ENCODE results near the gene DHX16.

Gene DHX16

DNA sequence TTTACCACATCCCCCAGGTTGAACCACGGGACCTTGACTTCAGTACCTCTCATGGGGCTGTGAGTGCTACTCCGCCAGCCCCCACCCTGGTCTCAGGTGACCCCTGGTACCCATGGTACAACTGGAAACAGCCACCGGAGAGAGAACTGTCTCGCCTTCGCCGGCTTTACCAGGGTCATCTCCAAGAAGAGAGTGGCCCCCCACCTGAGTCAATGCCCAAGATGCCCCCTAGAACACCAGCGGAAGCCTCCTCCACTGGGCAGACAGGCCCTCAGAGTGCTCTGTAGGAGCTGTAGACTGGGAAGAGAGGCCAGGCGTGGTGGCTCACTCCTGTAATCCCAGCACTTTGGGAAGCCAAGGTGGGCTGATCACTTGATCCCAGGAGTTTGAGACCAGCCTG lies 47.3 kb downstream of the DHX16 start:
- Histone ChIP-seq H3K27me3 (ENCODE audit: insufficient read depth, low read length) (no peaks in the 10 kb centered on the region), H3K4me3 (ENCODE audit: low read depth, low read length, poor library complexity, severe bottlenecking) (no peak overlapping the region), H3K9ac (ENCODE audit: low read length) (no peak overlapping the region), H3K4me1 (ENCODE audit: insufficient read depth, low read length, severe bottlenecking) (peaks cover 13% of the 10 kb centered on the region), H2AFZ (ENCODE audit: low read length) (no peak overlapping the region), H3K4me2 (ENCODE audit: low read length) (no peak overlapping the region), H3K79me2 (ENCODE audit: insufficient read depth, low read length) (no peaks in the 10 kb centered on the region), H3F3A (ENCODE audit: insufficient read depth, low read length) (peaks cover 4% of the 10 kb centered on the region; the same call in 1 of the 2 replicates), H3K9me2 (ENCODE audit: low read depth, low read length) (no peaks in the 10 kb centered on the region), H4K20me1 (ENCODE audit: insufficient read depth, low read length) (no peaks in the 10 kb centered on the region), H3K36me3 (ENCODE audit: insufficient read depth, low read length) (peaks cover 77% of the 10 kb centered on the region), H3K9me3 (ENCODE audit: low read length) (no peaks in the 10 kb centered on the region), H3K27ac (ENCODE audit: low read depth, low read length, poor library complexity, severe bottlenecking) (no peak overlapping the region)
- TF ChIP-seq, protein P1, sequence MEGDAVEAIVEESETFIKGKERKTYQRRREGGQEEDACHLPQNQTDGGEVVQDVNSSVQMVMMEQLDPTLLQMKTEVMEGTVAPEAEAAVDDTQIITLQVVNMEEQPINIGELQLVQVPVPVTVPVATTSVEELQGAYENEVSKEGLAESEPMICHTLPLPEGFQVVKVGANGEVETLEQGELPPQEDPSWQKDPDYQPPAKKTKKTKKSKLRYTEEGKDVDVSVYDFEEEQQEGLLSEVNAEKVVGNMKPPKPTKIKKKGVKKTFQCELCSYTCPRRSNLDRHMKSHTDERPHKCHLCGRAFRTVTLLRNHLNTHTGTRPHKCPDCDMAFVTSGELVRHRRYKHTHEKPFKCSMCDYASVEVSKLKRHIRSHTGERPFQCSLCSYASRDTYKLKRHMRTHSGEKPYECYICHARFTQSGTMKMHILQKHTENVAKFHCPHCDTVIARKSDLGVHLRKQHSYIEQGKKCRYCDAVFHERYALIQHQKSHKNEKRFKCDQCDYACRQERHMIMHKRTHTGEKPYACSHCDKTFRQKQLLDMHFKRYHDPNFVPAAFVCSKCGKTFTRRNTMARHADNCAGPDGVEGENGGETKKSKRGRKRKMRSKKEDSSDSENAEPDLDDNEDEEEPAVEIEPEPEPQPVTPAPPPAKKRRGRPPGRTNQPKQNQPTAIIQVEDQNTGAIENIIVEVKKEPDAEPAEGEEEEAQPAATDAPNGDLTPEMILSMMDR (IDR thresholded peaks at IDR 0.05; ENCODE audit: low read length), result no peak
- no peak for TF ChIP-seq EZH2 (IDR thresholded peaks at IDR 0.05; ENCODE audit: borderline replicate concordance, low read length)

DNA sequence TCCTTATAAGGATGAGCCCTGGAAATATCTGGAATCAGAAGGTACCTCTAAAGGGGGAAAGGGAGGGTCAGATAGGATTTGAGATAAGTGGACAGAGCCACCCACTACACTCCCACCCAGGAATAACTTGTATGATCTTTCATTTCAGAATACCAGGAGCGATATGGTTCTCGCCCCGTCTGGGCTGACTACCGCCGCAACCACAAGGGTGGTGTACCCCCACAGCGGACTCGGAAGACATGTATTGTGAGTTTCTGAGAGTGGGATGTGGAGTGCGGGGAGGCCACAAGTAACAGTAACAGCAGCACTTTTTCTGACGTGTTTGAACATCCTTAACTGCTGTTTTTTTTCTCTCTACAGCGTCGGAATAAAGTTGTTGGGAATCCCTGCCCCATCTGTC lies 53.2 kb downstream of the DHX16 start:
- Histone ChIP-seq H3K4me2 (ENCODE audit: low read length) (no peak overlapping the region), H3K9me3 (ENCODE audit: low read length) (no peaks in the 10 kb centered on the region), H3K27me3 (ENCODE audit: insufficient read depth, low read length) (no peaks in the 10 kb centered on the region), H2AFZ (ENCODE audit: low read length) (no peak overlapping the region), H3K79me2 (ENCODE audit: insufficient read depth, low read length) (peaks cover 30% of the 10 kb centered on the region), H3K9me2 (ENCODE audit: low read depth, low read length) (no peaks in the 10 kb centered on the region), H3K9ac (ENCODE audit: low read length) (no peak overlapping the region; the same call in 1 of the 2 replicates), H3K36me3 (ENCODE audit: insufficient read depth, low read length) (peaks cover 73% of the 10 kb centered on the region), H4K20me1 (ENCODE audit: insufficient read depth, low read length) (no peaks in the 10 kb centered on the region), H3K27ac (ENCODE audit: low read depth, low read length, poor library complexity, severe bottlenecking) (no peak overlapping the region), H3F3A (ENCODE audit: insufficient read depth, low read length) (0 out of 2 replicates have a peak, but pooled peaks cover 2% of the 10 kb centered on the region), H3K4me1 (ENCODE audit: insufficient read depth, low read length, severe bottlenecking) (peaks cover 15% of the 10 kb centered on the region), H3K4me3 (ENCODE audit: low read depth, low read length, poor library complexity, severe bottlenecking) (no peak overlapping the region)
- no peak for TF ChIP-seq EZH2 (IDR thresholded peaks at IDR 0.05; ENCODE audit: borderline replicate concordance, low read length)
- TF ChIP-seq, protein P1 (IDR thresholded peaks at IDR 0.05; ENCODE audit: low read length), result no peak

DNA sequence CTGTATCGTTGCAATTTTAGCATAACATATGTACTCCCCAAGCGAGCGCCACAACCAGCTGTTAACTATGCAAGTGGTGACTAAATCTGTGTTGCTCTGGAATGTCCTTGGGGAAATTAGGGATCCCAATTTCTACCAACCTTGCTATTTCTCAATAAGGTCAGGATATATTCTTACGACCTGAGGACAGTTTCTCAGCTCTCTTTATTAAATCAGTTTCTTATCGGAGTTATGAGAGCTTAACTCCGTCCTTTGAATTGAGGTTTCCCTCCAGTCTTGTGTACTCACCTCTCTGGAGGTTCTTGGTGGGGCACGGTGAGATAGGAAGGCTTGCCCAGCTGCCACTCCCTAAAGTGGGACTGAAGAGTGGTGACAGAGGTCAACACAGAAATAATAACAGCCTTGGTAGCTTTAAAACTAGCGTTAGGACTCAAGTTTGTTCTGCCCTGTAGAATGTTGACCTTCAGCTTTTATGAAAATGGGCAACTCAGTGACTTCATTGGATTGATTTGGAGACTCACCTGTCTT lies 54.5 kb downstream of the DHX16 start:
- Histone ChIP-seq H3K79me2 (ENCODE audit: insufficient read depth, low read length) (peaks cover 42% of the 10 kb centered on the region), H3F3A (ENCODE audit: insufficient read depth, low read length) (0 out of 2 replicates have a peak, but pooled peaks cover 2% of the 10 kb centered on the region), H3K27me3 (ENCODE audit: insufficient read depth, low read length) (no peaks in the 10 kb centered on the region), H3K27ac (ENCODE audit: low read depth, low read length, poor library complexity, severe bottlenecking) (peak overlapping the region; percentile 86), H4K20me1 (ENCODE audit: insufficient read depth, low read length) (no peaks in the 10 kb centered on the region), H3K4me2 (ENCODE audit: low read length) (peak overlapping the region; percentile 98), H3K9me2 (ENCODE audit: low read depth, low read length) (no peaks in the 10 kb centered on the region), H3K4me1 (ENCODE audit: insufficient read depth, low read length, severe bottlenecking) (peaks cover 27% of the 10 kb centered on the region), H3K36me3 (ENCODE audit: insufficient read depth, low read length) (peaks cover 73% of the 10 kb centered on the region), H2AFZ (ENCODE audit: low read length) (no peak overlapping the region), H3K9me3 (ENCODE audit: low read length) (no peaks in the 10 kb centered on the region), H3K4me3 (ENCODE audit: low read depth, low read length, poor library complexity, severe bottlenecking) (peak overlapping the region; percentile 92), H3K9ac (ENCODE audit: low read length) (peak overlapping the region; percentile 100)
- TF ChIP-seq EZH2 (IDR thresholded peaks at IDR 0.05; ENCODE audit: borderline replicate concordance, low read length), result no peak
- TF ChIP-seq, protein P1 (IDR thresholded peaks at IDR 0.05; ENCODE audit: low read length), result no peak

All from OCI-LY1 (cell line).